ENCODE measurements around the gene ALDH4A1.

- TF ChIP-seq CTCF (conservative IDR thresholded peaks at IDR 0.05; ENCODE audit: low read depth, low read length) (peak; percentile 49), EZH2 (IDR thresholded peaks at IDR 0.05; ENCODE audit: low read length, unreplicated experiment) (no peak)
Observed at GRCh38 chr1:18921516-18922251, 19.3 kb upstream of the ALDH4A1 start.
